HG02840 (cell line): ENCODE measurements around the gene SGTA.

Source experiments
- ATAC-seq: cut with Tn5 transposase; IDR thresholded peaks from one replicate; pipeline ENCODE4 v1.9.1; 2021; ENCODE audit warnings: mild to moderate bottlenecking, moderate library complexity, moderate number of reproducible peaks; ENCODE audit not compliant: unreplicated experiment, low FRiP score

SGTA gene

GRCh38 chr19:2756921-2757881 lies 25.9 kb downstream of the SGTA start:
- no peak for ATAC-seq

GRCh38 chr19:2756477-2756876 lies 26.6 kb downstream of the SGTA start:
- ATAC-seq, result no peak

- ATAC-seq, result no peak
Measured at GRCh38 chr19:2755811-2756210, 27.3 kb downstream of the SGTA start.

GRCh38 chr19:2755448-2755705 lies 27.7 kb downstream of the SGTA start:
- no peak for ATAC-seq

GRCh38 chr19:2754659-2755447 lies 28.2 kb downstream of the SGTA start:
- ATAC-seq, result no peak

GRCh38 chr19:2751438-2751830 lies 31.6 kb downstream of the SGTA start:
- ATAC-seq, result no peak

- ATAC-seq, result no peak
Measured at GRCh38 chr19:2750808-2751437, 32.1 kb downstream of the SGTA start.

- ATAC-seq, result no peak
Measured at GRCh38 chr19:2747349-2747748, 35.7 kb downstream of the SGTA start.

- no peak for ATAC-seq
Measured at GRCh38 chr19:2744113-2744512, 39.0 kb downstream of the SGTA start.

- ATAC-seq, result no peak
Measured at GRCh38 chr19:2743099-2743498, 40.0 kb downstream of the SGTA start.

- ATAC-seq, result no peak
Measured at GRCh38 chr19:2740314-2740656, 42.8 kb downstream of the SGTA start.

GRCh38 chr19:2739602-2740313 lies 43.3 kb downstream of the SGTA start, which contains the start of gene SLC39A3:
TSS of gene SLC39A3 (minus strand) at chr19:2740017. CDS start at chr19:2737257, 2,760 bp downstream.
- peak; percentile 90 for ATAC-seq

- no peak for ATAC-seq
Measured at GRCh38 chr19:2736550-2737190, 46.4 kb downstream of the SGTA start.

- ATAC-seq, result no peak
Measured at GRCh38 chr19:2735374-2735773, 47.7 kb downstream of the SGTA start.

- no peak for ATAC-seq
Measured at GRCh38 chr19:2734589-2735288, 48.3 kb downstream of the SGTA start.

- ATAC-seq, result no peak
Measured at GRCh38 chr19:2733930-2734588, 49.0 kb downstream of the SGTA start.

- ATAC-seq, result no peak
Measured at GRCh38 chr19:2732883-2733282, 50.2 kb downstream of the SGTA start.

GRCh38 chr19:2732157-2732725 lies 50.8 kb downstream of the SGTA start:
- ATAC-seq, result no peak
